ENCODE results near the gene ATG7. TPM values are rescaled to one million over a fixed set of nuclear protein-coding genes. Genes with fewer than 3 reads are reported as not detected.

Gene ATG7
- total RNA-seq, 2 experiments from 2014 or later, result 29.5 to 34.2 TPM

DNA sequence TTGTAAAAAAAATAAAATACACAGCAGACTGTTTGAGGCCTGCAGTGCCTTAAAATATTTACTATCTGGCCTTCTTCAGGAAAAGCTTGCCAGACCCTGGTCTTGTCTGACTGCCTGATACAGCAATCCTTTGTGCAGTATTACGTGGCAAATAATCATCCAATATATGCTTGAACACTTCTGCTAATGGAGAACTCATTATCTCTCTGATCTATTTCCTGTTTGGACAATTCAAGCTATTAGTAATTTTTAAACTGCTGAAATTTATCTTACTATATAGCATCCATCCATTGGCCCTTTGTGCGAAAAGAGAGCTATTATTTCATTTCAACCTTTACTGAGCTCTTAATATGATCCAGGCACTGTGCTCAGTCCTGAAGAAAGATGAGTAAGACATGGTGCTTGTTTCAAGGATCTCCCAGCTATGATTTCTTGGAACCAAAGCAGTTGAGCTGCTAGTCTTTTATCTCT lies 15.9 kb downstream of the ATG7 start:
- H3K27me3 Mint-ChIP-seq, result no peaks in the 10 kb centered on the region
- H3K4me3 Mint-ChIP-seq, result no peak overlapping the region
- DNase-seq, result no peak
- ChIA-PET POLR2A (interaction anchor here (1.5 kb wide), 1 partner anchor 15 kb away, joined by 5 read pairs; the partner anchor contains the start of gene ATG7), CTCF (interaction anchor here (0.7 to 3.2 kb wide), 4 partner anchors 9 to 1861 kb away, joined by 3 to 17 read pairs (median 4); partner anchors contain the start of gene ATG7)
- H3K4me1 Mint-ChIP-seq, result peaks cover 51% of the 10 kb centered on the region
- peaks cover 34% of the 10 kb centered on the region for H3K36me3 Mint-ChIP-seq (ENCODE audit: low read depth)
- H3K9me3 Mint-ChIP-seq, result no peaks in the 10 kb centered on the region
- peak overlapping the region; percentile 31 for H3K27ac Mint-ChIP-seq

DNA sequence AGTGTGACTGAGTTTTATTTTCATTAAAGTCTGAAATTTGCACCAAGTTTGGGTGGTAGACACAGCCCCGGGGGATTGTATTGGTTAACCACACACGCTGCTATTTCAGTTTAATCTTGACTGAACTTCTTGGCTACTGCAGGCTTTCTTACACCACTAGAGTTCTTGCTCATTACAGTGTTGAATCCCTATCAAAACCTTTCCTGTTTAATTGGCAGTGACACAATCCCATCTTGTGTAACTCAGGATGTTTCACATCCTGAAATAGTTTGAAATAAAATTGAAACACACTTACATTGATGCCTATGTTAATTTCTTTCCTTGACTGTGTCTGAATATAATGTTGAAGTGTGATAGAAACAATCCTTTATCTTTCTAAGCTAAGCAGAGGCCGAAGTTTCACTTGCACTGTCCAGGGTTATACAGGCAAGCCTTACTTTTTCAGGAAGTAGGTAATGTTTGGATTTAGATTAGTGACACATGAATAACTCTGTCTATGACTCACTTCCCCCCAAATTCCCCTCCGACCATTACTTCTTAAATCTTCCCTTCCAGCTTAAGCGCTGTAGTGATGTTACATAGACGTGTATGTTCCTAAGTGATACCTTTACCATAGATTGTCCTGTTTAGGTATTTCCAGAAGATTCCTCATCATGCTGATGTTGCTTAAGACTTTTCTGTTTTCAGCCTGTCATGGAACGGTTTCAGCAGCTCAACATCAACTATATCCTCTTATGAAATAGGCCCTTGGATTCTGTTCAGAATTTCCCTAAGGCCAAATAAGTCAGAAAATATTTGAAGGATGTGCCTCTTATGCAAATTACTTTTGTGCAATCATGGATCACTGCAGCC lies 16.8 kb downstream of the ATG7 start:
- H3K9me3 Mint-ChIP-seq, result no peaks in the 10 kb centered on the region
- H3K36me3 Mint-ChIP-seq (ENCODE audit: low read depth), result peaks cover 33% of the 10 kb centered on the region
- POLR2A ChIA-PET, result no interaction called here
- H3K4me1 Mint-ChIP-seq, result peaks cover 51% of the 10 kb centered on the region
- H3K4me3 Mint-ChIP-seq, result no peak overlapping the region
- CTCF ChIA-PET, result interaction anchor here (0.9 to 3.2 kb wide), 5 partner anchors 10 to 18 kb away, joined by 3 to 17 read pairs (median 4); partner anchors contain the start of gene ATG7
- no peaks in the 10 kb centered on the region for H3K27me3 Mint-ChIP-seq
- DNase-seq, result no peak
- H3K27ac Mint-ChIP-seq, result peak overlapping the region; percentile 39

DNA sequence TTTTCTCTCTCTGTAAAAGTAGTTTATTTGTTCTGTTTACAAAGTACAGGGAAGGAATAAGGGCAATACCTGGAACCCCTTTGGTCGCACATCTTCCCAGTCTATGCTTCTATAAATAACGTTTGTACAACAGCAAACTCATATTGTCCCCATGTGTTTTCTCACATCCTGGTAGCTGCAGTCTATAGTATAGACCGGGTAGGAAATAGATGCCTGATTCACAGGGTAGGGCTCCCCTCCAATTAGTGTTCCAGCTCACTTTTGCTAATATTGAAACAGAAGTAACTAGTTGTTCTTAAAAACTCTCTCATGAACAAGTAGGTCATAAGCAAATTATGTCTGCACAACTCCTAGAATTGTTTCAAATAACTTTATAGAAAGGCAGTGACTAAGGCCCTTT lies 17.7 kb downstream of the ATG7 start:
- POLR2A ChIA-PET, result no interaction called here
- Mint-ChIP-seq H3K4me1 (peaks cover 51% of the 10 kb centered on the region), H3K27me3 (no peaks in the 10 kb centered on the region), H3K36me3 (ENCODE audit: low read depth) (peaks cover 31% of the 10 kb centered on the region), H3K4me3 (no peak overlapping the region), H3K9me3 (no peaks in the 10 kb centered on the region), H3K27ac (peak overlapping the region; percentile 31)
- CTCF ChIA-PET, result interaction anchor here (1.3 to 3.2 kb wide), 3 partner anchors 11 to 17 kb away, joined by 4 to 17 read pairs (median 6); partner anchors contain the start of gene ATG7
- DNase-seq, result no peak

DNA sequence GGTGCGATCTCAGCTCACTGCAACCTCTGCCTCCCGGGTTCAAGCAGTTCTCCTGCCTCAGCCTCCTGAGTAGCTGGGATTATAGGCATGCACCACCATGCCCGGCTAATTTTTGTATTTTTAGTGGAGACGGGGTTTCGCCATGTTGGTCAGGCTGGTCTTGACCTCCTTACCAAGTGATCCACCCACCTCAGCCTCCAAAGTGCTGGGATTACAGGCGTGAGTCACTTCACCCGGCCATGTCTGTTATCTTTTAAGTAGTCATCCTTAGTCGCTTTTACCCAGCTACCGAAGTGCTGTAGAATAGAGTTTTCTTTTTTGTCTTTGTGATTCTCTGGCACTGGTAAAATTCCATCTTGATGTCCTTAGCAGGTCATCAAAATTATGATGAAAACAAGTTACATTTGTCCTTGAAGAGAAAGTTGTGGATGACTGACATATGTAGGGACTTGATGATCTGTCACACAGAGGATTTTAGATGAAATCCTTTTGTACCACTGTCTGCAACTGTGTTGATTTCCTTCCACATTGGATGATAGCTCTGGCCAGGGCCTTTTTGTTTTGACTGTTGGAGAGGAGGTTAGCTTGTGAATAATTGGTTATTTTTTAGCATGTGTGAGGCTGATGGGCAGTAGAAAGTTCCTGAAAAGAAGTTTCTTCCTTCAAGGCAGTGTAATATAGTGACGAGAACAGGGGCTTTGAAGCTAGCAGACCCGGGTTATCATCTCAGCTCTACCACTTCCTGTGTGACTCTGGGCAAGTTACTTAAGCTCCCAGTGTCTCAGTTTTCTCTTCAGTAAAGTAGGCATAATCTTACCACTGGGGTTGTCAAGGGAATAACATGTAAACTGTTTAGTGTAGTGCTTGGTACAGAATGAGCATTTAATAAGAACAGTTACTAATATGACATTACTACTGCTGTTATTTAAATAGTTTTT lies 18.8 kb downstream of the ATG7 start:
- H3K27ac Mint-ChIP-seq, result peak overlapping the region; percentile 93
- no peaks in the 10 kb centered on the region for H3K27me3 Mint-ChIP-seq
- H3K9me3 Mint-ChIP-seq, result no peaks in the 10 kb centered on the region
- CTCF ChIA-PET, result interaction anchor here (0.6 to 3.2 kb wide), 11 partner anchors 9 to 255 kb away, joined by 3 to 17 read pairs (median 4); partner anchors contain the start of gene ATG7
- H3K36me3 Mint-ChIP-seq (ENCODE audit: low read depth), result peaks cover 31% of the 10 kb centered on the region
- H3K4me1 Mint-ChIP-seq, result peaks cover 56% of the 10 kb centered on the region
- POLR2A ChIA-PET, result interaction anchor here (0.7 to 1.6 kb wide), 2 partner anchors 15 to 89 kb away, joined by 4 to 6 read pairs; no protein-coding TSS in a partner anchor
- DNase-seq, result peak; percentile 56
- H3K4me3 Mint-ChIP-seq, result peak overlapping the region; percentile 1

DNA sequence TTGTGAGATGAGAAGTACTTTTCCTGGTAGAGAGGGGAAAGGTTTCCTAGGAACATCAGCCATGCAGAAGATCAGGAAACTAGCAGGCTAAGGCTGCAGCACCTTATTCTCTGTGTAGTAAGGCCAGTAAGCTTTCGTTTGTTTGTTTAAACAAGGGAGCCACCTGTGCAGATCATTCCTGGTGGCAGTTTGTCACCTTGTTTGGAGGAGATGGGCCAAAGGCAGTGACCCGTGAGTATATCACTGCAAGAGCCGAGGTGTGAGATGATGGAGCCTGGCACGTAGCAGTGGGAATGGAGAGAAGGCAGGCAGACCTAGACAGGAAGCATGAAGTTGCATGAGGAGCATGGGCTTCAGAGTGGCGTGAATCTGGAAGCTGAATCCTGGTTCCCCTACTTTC lies 19.6 kb downstream of the ATG7 start:
- CTCF ChIA-PET, result interaction anchor here (0.8 to 1.6 kb wide), 8 partner anchors 9 to 256 kb away, joined by 3 to 5 read pairs (median 3); partner anchors contain the start of gene ATG7
- Mint-ChIP-seq H3K4me3 (peak overlapping the region; percentile 3), H3K4me1 (peaks cover 54% of the 10 kb centered on the region), H3K36me3 (ENCODE audit: low read depth) (peaks cover 31% of the 10 kb centered on the region), H3K27ac (peak overlapping the region; percentile 93), H3K9me3 (no peaks in the 10 kb centered on the region), H3K27me3 (no peaks in the 10 kb centered on the region)
- POLR2A ChIA-PET, result interaction anchor here (0.7 to 1.6 kb wide), 2 partner anchors 15 to 90 kb away, joined by 4 to 6 read pairs; no protein-coding TSS in a partner anchor
- no peak for DNase-seq

DNA sequence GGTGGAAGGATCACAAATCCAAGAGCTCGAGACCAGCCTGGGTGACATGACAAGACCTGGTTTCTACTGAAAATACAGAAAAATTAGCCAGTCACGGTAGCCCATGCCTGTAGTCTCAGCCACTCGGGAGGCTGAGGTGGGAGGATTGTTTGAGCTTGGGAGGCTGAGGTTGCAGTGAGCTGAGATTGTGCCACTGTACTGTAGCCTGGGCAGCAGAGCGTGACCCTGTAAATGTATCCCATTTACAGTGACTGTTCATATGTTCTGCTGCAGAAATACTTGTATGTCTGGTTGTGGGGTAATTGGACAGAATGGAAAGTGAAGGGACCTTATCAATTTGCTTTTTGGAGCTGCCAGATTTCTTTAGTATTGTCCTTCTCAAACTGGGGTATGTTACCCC lies 24.9 kb downstream of the ATG7 start:
- H3K27me3 Mint-ChIP-seq, result no peaks in the 10 kb centered on the region
- DNase-seq, result no peak
- peaks cover 39% of the 10 kb centered on the region for H3K36me3 Mint-ChIP-seq (ENCODE audit: low read depth)
- H3K4me3 Mint-ChIP-seq, result no peak overlapping the region
- no peak overlapping the region for H3K27ac Mint-ChIP-seq
- peaks cover 21% of the 10 kb centered on the region for H3K4me1 Mint-ChIP-seq
- no peaks in the 10 kb centered on the region for H3K9me3 Mint-ChIP-seq
- CTCF ChIA-PET, result interaction anchor here (1.3 to 2.3 kb wide), 2 partner anchors 9 to 12 kb away, joined by 4 to 6 read pairs; no protein-coding TSS in a partner anchor
- POLR2A ChIA-PET, result no interaction called here

DNA sequence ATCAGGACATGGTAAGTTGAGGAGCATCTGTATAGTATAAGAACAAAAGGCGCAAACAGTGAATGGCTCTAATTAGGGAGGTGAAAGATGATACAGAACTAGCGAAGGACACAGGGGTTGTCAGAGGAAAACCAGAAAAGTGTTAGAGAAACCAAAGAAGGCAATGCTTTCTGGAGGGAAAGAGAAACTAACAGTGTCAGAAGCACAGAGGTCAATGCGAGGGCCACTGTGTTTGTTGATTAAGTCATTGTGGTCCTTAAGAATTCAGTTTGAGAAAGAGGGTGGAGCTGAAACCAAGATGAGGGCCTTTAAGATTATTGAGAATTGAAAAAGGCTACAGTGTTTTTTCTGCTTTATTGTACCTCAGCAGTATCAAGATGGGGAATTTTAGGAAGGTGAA lies 28.8 kb downstream of the ATG7 start:
- Mint-ChIP-seq H3K27ac (no peak overlapping the region), H3K36me3 (ENCODE audit: low read depth) (peaks cover 64% of the 10 kb centered on the region)
- CTCF ChIA-PET, result interaction anchor here (0.6 to 1.7 kb wide), 5 partner anchors 10 to 550 kb away, joined by 3 to 6 read pairs (median 5); no protein-coding TSS in a partner anchor

DNA sequence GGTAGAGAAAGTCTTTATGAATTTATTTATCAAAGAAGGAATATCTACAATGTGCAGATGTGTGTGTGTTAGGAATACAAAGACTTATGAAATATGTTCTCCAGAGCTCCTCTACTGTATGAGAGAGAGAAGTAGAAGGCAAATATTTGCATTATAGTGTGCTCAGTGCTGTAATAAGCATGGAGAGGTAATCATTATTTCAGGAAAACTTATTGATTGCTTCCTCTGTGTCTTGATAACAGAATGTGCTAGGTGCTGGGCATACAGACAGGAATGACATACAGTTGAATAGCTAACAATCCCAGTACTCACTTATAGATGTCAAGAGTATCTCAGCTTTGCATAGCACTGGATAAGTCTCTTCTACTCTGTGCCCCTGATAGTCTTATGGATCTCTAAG lies 30.2 kb downstream of the ATG7 start:
- no peaks in the 10 kb centered on the region for H3K9me3 Mint-ChIP-seq
- POLR2A ChIA-PET, result no interaction called here
- CTCF ChIA-PET, result no interaction called here
- no peak overlapping the region for H3K27ac Mint-ChIP-seq
- DNase-seq, result no peak
- peaks cover 41% of the 10 kb centered on the region for H3K4me1 Mint-ChIP-seq
- H3K36me3 Mint-ChIP-seq (ENCODE audit: low read depth), result peaks cover 68% of the 10 kb centered on the region
- H3K4me3 Mint-ChIP-seq, result no peak overlapping the region
- H3K27me3 Mint-ChIP-seq, result no peaks in the 10 kb centered on the region

More for the DNA sequence above, 28.8 kb downstream of the ATG7 start:
- H3K4me3 Mint-ChIP-seq, result no peak overlapping the region
- no peak for DNase-seq
- peaks cover 26% of the 10 kb centered on the region for H3K4me1 Mint-ChIP-seq
- H3K27me3 Mint-ChIP-seq, result no peaks in the 10 kb centered on the region
- POLR2A ChIA-PET, result no interaction called here
- H3K9me3 Mint-ChIP-seq, result no peaks in the 10 kb centered on the region

DNA sequence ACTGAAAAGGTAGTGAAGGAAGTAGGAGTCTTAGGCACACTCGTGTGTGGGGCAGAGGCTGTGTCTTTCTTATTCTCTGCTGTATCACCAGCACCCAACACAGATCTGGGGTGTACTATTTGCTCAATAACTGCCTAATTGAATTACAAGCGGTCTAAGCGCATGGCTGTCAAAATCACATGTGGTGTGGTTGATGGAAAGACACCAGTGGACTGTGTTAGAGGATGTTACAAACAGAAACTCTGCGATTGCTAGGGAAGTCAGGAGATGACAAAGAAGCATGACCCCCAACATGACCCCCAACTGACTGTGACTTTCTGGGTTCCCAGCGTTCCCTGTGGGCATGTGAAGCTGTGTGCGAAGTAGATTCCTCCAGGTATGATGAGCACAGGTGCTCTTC lies 32.0 kb downstream of the ATG7 start:
- DNase-seq, result no peak
- peaks cover 44% of the 10 kb centered on the region for H3K4me1 Mint-ChIP-seq
- POLR2A ChIA-PET, result no interaction called here
- peaks cover 67% of the 10 kb centered on the region for H3K36me3 Mint-ChIP-seq (ENCODE audit: low read depth)
- H3K27ac Mint-ChIP-seq, result no peak overlapping the region
- CTCF ChIA-PET, result interaction anchor here (0.9 kb wide), 1 partner anchor 31 kb away, joined by 3 read pairs; no protein-coding TSS in a partner anchor
- H3K9me3 Mint-ChIP-seq, result no peaks in the 10 kb centered on the region
- no peaks in the 10 kb centered on the region for H3K27me3 Mint-ChIP-seq
- no peak overlapping the region for H3K4me3 Mint-ChIP-seq

DNA sequence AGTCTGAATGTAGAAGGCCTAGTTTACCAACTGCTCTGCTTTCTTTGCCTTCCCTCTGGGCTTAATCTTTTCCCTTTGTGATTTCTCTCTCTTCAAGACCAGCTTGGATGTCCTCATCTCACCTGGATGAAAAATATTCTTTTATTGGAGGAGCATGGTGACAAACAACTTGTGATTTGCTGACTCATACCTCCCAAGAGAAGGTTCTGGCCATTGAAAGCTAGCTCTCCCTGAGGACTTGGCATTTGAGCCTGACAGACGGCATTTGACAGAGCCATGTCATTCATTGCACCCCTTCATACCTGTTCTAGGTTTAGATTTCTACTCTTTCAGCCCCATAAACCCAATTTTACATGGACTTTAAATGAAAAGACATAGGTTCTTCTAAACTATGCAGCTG lies 33.3 kb downstream of the ATG7 start:
- Mint-ChIP-seq H3K36me3 (ENCODE audit: low read depth) (peaks cover 66% of the 10 kb centered on the region), H3K27me3 (no peaks in the 10 kb centered on the region), H3K9me3 (no peaks in the 10 kb centered on the region), H3K4me1 (peaks cover 38% of the 10 kb centered on the region), H3K4me3 (no peak overlapping the region), H3K27ac (peak overlapping the region; percentile 17)
- ChIA-PET CTCF (interaction anchor here (1.3 to 1.9 kb wide), 3 partner anchors 9 to 30 kb away, joined by 3 to 6 read pairs (median 4); no protein-coding TSS in a partner anchor), POLR2A (interaction anchor here (1.7 kb wide), 1 partner anchor 15 kb away, joined by 6 read pairs; no protein-coding TSS in a partner anchor)
- DNase-seq, result no peak

DNA sequence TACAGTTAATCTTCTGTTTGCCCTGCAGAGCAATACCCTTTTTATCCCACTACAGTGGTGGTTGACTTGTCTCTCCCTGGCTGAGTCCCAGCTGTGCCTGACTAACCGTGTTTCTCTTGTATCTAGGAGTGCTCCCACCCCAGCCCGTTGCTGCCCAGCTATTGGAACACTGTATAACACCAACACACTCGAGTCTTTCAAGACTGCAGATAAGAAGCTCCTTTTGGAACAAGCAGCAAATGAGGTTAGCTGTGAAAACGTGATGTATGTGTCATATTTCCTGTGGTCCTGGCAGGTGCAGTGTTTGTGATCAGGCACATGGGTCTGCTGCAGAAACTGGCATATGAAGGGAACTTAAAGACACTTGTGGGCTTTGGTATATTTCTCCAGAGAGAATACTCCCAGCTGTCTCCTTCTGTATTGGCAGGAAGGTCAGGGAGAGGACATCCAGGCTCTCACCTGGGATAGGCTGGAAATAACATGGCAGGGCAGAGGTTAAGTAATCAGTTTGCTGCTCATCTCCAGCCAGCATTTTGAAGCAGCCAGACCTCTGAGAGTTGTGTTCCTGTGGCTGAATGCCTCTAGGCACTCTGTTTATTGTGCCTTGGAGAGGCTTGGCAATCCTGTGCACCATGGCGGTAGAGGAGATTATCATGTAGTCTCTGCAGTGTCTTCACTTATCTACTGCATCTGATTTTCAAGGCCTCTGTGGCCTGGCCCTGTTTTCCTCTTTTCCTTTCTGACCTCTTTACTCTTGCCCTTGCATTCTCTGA lies 34.8 kb downstream of the ATG7 start:
- H3K9me3 Mint-ChIP-seq, result no peaks in the 10 kb centered on the region
- peaks cover 61% of the 10 kb centered on the region for H3K36me3 Mint-ChIP-seq (ENCODE audit: low read depth)
- ChIA-PET POLR2A (interaction anchor here (1.1 to 1.7 kb wide), 2 partner anchors 8 to 16 kb away, joined by 3 to 6 read pairs; no protein-coding TSS in a partner anchor), CTCF (interaction anchor here (0.9 to 1.9 kb wide), 8 partner anchors 8 to 398 kb away, joined by 3 to 6 read pairs (median 4); no protein-coding TSS in a partner anchor)
- no peak overlapping the region for H3K4me3 Mint-ChIP-seq
- H3K27me3 Mint-ChIP-seq, result no peaks in the 10 kb centered on the region
- peaks cover 30% of the 10 kb centered on the region for H3K4me1 Mint-ChIP-seq
- peak overlapping the region; percentile 86 for H3K27ac Mint-ChIP-seq
- DNase-seq, result peak; percentile 46
